ENCODE data around the gene COLEC12.

Gene COLEC12

DNA sequence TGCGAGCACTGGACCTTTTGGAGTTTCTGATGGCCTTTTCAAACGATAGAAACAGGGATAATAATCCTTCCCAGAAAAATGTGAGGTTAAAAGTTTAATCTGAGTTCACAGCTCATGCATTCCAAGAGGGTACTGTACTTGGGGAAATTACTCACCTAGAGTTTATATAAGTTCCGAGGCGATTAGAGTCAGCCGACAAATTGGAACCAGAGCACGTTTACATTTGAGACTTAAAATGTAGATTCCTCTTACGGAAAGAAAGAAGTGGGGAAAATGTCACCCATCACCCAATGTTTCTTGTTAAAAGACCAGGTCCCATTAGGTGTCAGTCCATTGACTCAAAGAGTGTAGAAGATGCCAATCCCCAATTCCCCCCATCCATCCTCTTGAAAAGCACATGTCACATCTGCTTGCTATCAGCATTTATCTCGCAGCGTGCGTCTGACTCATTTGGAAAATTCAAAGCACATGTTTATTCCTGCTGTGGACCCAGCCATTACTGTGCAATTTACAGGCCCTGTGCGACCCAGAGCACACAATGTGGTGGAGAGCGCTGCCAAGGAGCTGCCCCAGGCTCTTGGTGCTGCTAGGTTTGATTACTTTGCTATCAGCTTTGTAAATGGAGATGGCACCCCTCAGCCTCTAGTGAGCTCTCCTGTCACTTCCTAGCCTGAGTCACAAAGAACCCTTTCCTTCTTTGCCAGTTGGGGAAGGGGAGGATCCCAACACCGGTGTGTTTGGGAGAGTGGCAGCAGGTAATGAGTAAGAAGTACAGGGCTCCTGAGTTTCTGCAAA lies 104.8 kb downstream of the COLEC12 start:
- DNase-seq, result no peak
- no peak for TF ChIP-seq GATA1 (IDR thresholded peaks at IDR 0.05; ENCODE audit: low read depth, low read length)
- no peak for TF ChIP-seq POLR2A (IDR thresholded peaks at IDR 0.05; ENCODE audit: low read length)

DNA sequence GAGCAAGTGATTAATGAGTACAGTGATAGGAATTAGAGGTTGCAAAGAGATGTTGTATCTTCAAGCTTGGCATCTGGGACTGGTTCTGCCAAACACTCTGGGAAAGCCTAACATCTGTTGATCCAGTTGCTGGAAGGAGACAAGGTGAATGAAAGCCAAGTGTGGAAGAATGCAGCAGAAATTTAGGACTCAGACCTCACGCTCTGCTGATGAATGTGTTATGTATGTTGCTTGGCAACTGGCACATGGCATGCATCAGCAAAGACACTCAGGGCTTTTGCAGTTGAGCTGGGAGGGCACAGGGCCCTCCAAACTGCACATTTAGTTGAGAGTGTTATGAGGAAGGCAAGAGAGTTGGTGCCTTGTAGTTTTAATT lies 105.5 kb downstream of the COLEC12 start:
- no peak for DNase-seq
- TF ChIP-seq GATA1 (IDR thresholded peaks at IDR 0.05; ENCODE audit: low read depth, low read length) (no peak), POLR2A (IDR thresholded peaks at IDR 0.05; ENCODE audit: low read length) (no peak)

DNA sequence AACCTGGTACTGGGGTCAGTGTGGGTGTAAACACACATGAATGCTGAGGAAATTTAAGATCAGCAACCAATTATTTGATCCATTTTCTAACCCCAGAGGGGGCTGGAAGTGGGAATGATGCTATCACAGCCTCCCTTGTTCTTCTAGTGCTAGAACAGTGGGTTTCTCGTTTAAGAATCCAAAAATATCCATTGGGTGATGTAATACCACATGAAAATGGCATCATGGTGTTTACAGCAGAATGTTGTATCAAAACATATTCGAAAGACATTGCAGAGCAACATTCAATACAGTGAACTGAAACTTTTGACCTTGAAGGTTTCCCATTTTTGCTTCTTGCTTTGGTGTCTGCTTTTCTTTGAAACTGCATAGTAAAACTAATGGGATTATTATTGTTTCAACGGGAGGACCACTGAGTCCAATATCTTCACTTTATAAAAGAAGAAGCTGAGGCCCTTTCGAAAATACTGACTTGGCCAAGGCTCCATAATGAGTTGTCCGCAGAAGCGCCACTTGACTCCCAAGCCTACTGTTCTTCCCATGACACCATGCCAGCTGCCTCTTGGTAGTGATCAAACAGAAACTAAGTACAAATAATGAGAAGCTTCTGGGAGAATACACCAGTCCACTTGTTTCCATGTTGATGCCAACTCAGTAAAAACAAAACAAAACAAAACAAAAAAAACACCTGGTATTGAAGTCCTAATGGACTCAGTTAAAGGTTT lies 106.1 kb downstream of the COLEC12 start:
- no peak for DNase-seq
- no peak for TF ChIP-seq GATA1 (IDR thresholded peaks at IDR 0.05; ENCODE audit: low read depth, low read length)
- no peak for TF ChIP-seq POLR2A (IDR thresholded peaks at IDR 0.05; ENCODE audit: low read length)

DNA sequence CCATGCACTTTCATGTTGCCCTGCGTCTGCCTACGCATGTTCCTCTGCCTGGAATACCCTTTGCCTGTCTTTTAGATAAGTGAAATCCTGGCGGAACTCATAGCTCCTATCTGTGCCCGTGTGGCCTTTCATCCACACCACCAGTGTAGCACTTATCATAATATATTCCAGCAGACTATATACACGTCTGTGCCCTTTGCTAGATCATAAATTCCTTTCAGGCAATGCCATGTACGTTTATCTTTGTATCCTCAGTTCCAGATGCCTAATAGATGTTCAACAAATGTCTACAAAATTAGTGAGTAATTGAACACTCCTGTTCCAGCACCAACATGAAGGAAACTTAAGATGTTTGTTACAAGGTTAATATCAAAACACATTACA lies 106.9 kb downstream of the COLEC12 start:
- no peak for DNase-seq
- TF ChIP-seq GATA1 (IDR thresholded peaks at IDR 0.05; ENCODE audit: low read depth, low read length) (no peak), POLR2A (IDR thresholded peaks at IDR 0.05; ENCODE audit: low read length) (no peak)

DNA sequence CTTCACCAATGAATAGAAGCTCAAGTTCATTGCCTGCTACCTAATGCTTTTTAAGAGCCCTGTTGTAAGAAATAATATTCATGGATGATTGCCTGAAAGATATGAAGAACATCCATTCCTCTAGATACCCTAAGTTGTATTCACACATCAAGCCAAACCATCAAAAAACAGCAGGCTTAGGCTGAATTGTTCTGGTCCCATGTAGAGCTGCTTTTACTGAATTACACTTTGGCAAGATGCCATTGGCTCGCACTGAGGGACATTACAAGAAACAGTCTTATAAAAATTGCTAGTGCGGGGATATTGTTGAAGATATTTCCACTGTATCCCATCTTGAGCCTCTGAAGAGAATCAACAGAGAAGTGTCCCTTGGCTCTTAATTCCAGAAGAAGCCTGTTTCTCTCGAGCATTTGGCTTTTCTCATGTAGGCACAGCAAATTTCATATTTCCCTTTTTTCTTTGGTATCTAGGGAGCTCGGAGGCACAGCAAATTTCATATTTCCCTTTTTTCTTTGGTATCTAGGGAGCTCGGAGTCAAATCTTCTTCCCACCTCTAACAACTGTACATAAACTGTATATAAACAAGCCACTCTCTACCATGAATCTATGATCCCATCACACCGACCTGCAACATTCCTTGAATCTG lies 107.5 kb downstream of the COLEC12 start:
- no peak for DNase-seq
- no peak for TF ChIP-seq POLR2A (IDR thresholded peaks at IDR 0.05; ENCODE audit: low read length)
- no peak for TF ChIP-seq GATA1 (IDR thresholded peaks at IDR 0.05; ENCODE audit: low read depth, low read length)

DNA sequence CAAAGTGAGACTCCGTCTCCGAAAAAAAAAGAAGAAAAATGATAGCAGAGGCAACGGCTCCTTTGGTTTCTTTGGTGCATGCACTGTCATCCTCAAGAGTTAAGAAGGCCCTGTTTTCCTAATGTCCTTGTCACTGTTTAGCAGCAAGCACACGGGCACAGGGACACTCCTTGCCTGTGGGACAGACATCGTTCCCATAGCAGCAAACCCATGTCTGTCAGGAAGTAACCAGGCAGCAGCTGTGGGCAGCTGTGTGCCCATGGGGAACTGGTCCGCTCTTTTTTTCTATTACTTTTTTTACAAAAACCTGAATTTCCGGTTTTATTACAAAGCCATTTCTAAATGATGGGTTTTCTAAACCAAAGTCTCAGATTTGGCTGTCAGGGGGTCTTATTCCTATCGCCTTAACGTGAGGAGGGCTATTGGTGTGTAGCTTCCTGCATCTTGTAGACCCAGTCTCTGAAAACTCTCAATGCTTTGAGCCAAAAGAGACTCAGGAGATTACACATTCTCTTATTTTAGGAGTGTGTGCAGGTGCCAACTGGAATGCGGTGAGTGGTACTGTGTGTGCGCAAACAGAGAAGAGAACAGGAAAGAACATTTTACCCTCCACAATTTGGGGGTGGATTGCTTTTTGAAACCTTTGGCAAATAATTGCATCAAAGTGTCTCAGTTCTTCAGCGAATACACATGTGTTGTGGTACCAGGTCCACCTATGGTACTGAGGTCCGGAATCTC lies 109.6 kb downstream of the COLEC12 start:
- DNase-seq, result no peak
- no peak for TF ChIP-seq POLR2A (IDR thresholded peaks at IDR 0.05; ENCODE audit: low read length)
- TF ChIP-seq GATA1 (IDR thresholded peaks at IDR 0.05; ENCODE audit: low read depth, low read length), result no peak

DNA sequence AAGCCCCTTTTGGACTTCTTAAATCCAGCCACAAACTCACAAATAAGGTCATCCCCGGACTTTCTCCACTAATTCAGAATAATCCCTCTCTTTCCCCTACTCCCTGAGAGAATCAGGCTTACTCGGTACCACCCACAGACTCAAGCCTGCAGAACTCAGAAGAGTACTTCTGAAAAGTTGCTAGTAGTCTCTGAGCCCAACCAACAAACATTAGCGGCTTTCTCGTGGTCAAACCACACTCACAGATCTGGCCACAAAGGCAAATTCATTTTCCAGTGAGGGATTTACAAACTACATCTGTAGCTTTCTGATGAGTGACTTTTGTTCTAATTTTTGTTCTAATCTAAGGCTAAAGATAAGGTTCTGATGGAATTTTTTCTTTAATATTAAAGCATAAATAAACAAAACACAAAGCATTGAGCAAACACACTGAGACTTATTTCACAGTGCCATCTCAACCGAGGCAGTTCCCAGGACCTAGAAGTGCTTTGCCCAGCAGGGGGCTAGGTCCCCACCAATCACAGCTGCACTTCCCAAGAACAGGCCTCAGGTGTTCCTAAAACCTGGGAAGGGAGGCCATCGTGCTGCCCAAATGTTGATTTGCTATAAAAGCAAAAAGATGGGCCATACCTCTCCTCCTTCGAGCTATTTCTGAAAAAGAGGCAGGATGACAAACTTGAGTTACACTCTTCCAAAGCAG lies 110.7 kb downstream of the COLEC12 start:
- no peak for DNase-seq
- no peak for TF ChIP-seq GATA1 (IDR thresholded peaks at IDR 0.05; ENCODE audit: low read depth, low read length)
- no peak for TF ChIP-seq POLR2A (IDR thresholded peaks at IDR 0.05; ENCODE audit: low read length)

DNA sequence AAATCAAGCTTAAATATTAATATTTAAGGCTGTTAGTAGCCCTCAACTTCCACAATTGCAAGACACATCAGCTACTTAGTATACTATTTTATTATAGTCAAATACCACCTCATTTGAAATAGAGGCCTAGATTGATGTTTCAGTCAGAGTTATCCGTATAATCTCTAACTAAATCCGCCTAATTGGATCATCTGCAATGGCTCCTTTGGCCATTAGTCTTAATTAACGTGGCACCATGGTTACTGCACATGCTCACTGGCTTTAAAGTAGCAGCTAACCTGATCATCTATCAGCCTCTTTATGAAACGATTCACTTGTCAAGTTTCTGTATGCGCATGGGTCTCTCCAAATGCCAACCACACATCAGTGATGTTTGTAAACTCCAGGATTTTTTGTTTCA lies 112.3 kb downstream of the COLEC12 start:
- TF ChIP-seq POLR2A (IDR thresholded peaks at IDR 0.05; ENCODE audit: low read length), result no peak
- no peak for TF ChIP-seq GATA1 (IDR thresholded peaks at IDR 0.05; ENCODE audit: low read depth, low read length)
- no peak for DNase-seq

DNA sequence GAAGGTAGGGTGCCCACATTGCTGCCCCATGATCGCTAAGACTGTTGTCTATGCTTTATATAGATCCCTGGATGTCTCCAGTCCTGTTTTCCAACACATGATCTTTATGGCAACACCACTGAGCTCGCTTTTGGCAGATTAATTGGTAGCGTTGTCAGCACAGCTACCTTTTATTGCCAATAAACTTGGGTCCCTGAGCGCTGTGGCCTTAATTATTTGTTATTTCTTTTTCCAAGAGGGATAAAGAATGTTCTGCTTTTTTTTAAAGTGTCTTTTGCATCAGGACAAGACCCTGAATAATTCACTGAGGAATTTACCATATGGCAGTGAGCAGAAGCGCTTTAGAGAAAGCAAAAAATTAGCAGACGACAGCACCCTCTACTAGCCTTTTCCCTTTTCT lies 113.5 kb downstream of the COLEC12 start:
- no peak for TF ChIP-seq GATA1 (IDR thresholded peaks at IDR 0.05; ENCODE audit: low read depth, low read length)
- DNase-seq, result no peak

DNA sequence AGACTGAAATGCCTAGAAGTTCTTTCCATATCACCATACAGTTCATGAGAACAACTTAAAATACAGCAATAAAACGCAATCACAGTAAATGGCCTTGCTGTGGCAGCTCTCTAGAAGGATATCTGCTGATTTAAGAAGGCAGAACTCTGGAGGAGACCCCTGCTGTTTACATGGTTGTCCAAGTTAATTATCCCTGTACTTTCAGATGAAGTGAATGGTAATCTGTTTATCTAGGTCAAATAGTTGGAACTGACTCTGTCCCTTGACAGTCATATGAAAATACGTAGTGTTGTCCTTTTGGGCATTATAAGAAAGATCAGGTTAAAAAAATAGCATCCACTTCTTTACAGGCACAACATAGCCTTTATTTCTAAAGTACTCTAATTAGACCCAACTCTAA lies 115.6 kb downstream of the COLEC12 start:
- DNase-seq, result no peak

DNA sequence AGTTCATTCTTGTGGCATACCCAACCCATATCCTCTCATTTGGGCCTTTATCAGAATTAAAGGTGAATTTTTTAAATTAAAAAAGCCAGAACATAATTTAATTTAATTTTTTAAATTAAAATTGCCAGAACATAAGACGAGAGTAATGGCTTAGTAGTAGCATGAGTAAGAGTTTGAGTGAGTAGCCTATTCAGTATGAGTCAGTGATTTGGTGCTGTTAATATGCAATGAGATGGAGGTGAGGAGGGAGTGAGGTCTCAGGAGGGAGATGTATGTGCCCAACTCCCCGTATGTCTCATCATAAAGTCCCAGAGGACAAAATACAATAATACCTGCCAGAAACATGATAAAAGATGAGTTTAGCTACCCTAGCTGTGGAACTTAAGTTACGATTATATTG lies 117.4 kb downstream of the COLEC12 start:
- TF ChIP-seq POLR2A (IDR thresholded peaks at IDR 0.05; ENCODE audit: low read length) (no peak), GATA1 (IDR thresholded peaks at IDR 0.05; ENCODE audit: low read depth, low read length) (no peak)
- no peak for DNase-seq

More for the DNA sequence above, 115.6 kb downstream of the COLEC12 start:
- TF ChIP-seq GATA1 (IDR thresholded peaks at IDR 0.05; ENCODE audit: low read depth, low read length) (no peak), POLR2A (IDR thresholded peaks at IDR 0.05; ENCODE audit: low read length) (no peak)

DNA sequence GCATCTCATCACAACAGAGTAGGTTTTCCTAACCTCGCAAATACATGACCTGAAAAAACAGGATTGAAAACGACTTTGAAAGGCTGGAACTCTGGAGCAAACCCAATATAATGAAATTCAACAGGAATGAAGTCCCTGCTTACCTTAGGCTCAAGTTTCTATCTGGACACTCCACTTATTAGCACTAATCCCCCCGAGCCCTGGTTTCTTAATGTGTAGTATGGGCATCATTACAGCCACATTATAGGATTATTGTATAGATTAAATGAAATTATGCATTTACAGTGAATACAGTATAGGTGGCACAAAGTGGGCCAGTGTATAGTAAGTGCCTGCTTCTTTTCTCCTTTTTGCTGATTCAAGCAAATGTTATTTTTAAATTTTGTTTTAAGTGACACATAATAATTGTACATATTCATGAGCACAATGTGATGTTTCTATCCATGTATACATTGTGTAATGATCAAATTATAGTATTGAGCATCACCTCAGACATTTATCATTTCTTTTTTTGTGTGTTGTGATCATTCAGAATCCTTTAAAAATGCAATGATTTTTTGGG lies 118.0 kb downstream of the COLEC12 start:
- TF ChIP-seq GATA1 (IDR thresholded peaks at IDR 0.05; ENCODE audit: low read depth, low read length), result no peak
- TF ChIP-seq POLR2A (IDR thresholded peaks at IDR 0.05; ENCODE audit: low read length), result no peak
- DNase-seq, result no peak

DNA sequence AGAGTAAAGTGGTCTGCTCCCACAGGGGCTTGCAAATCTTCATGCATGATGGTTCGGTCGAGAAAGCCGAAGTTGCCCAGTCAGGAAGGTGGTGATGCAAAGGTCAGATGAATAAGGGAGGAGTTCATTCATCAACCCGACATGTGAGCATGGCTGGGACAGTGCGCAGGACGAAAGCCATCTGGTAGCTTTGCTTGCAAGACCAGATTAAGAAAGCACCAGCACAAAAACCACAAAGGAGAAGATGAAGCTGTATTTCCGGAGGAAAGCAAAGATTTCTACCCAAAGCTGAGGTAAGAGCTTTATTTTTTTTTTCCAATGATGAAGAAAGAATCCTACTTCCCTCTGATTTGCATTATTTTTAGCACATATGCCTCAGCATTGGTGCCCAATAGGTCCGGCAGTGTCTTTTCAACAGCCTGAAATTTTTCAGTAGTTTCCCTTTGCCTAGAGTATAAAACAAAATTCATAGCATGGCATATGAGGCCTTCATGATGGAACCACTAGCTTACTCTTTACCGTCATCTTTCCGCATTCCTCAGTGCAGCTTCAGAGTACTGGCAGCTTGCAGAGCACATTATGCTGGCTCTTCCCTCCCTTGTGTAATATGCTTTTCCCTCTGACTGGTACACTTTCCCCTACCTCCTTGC lies 120.7 kb downstream of the COLEC12 start:
- DNase-seq, result no peak

More for the DNA sequence above, 120.7 kb downstream of the COLEC12 start:
- TF ChIP-seq POLR2A (IDR thresholded peaks at IDR 0.05; ENCODE audit: low read length) (no peak), GATA1 (IDR thresholded peaks at IDR 0.05; ENCODE audit: low read depth, low read length) (no peak)
